NCI-H2107 treated with DMSO at 0.1 percent for 48 hours (cell line): Measurements from ENCODE around the gene TXNDC11.

ENCODE experiments used
- DNase-seq: peaks from one replicate; lab custom pipeline; 2025; ENCODE audit not compliant: unreplicated experiment; lab: John Stamatoyannopoulos, UW

TXNDC11 gene

DNA sequence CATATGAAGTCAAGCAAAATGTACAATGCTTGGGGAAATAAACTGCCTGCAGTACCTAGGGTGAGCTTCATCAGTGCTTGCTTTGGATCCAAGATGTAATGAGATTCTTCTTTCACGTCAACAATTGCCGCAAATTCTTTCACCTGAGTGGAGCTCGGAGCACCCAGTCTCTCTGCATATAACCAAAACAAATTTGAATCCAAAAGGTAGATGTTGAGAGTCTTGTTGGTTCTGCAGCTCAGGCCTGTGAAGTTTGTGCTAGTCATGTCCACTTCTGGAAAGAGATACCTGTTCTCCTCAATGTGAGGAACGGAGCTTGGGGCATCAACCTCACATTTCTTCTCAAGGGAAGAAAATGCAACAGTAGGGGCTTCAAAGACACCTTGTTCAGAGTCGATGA lies 51.4 kb downstream of the TXNDC11 start:
- DNase-seq: no peak

DNA sequence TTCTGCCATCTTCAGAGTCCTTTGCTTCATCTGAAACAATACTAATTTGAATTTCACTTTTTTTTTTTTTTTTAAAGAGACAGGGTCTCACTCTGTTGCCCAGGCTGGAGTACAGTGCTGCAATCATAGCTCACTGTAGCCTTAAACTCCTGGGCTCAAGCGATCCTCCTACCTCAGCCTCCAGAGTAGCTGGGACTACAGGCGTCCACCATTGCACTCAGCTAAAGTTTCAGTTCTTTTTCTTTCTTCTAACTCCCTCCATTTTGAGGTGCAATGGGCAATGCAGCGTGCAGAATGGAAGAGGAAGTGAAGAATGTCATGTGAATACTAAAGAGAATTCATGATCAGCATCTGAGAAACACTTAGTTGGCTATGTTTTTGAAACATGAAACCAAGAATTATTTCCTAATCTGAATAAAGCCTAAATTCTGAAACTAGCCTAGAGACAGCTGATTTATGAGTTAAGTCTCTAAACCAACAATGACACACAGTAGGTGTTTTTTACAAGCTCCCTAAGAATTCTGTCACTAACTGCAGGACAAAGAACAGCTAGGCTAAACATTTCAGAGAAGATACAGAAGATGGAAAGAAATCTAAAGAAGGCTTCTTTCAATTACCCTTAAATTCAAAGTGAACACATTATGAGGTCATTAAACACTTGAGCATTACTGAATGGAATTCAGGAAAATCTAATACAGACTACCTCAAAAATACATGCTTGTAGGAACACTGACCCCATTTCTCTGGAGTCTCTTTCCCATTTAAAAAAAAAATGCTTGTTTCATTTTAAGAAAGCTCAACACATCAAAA lies 53.4 kb downstream of the TXNDC11 start:
- DNase-seq: no peak

DNA sequence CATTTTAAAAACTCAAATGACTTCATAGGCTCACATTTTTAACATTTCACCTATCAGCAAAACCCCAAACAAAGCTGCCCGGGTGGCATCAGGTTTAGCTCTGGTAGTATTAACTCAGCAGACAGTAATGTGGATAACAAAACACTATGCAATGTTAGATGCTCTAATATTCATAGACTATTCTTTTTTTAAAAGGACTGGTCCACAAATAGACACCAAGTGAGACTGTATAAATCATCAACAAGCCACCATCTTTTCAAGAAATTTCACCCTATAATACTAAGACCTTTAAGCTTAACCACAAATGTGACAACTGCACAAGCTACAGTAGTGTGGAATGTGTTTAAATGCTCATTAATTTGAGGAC lies 54.2 kb downstream of the TXNDC11 start:
- no peak for DNase-seq

DNA sequence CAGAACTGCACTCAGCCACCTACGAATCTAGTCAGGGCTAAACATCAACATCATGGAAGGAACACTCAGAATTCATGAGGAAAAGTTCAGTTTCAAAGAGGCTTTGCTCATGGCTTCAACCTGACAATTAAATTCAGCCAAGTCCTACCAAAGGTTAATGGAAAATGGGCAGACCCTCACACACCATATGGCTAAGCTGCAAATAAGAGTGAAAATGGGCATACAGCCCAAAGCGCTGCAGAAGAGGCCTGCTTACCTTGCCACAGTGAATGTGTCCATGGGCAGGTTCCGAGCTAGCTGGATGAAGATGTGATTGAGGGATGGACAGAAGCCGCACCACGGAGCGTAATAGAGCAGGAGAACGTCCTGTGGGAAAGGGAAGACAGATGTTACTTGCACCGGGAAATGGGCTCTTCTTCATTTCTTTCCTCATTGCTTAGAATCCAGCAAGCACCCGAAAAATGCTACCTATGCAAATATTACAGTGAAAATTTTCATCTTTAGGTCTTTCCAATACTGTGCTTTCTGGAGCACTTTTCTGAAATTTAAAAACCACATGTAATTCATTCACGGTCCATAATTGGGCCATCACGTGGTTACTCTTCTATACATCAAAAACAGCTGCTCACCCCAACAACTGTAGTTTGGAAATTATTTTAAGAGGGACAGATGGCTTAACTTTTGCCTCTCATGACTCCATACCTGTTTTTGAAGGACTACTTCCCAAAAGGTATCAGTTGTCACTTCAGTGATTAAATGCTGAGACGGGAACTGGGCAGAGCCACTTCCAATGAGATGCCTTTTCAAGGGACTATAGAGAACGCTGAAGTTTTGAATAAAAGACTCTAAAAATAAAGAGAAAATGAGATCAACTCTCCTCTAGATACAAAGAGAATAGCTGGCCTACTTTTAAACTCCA lies 54.8 kb downstream of the TXNDC11 start:
- DNase-seq: peak; percentile 24

DNA sequence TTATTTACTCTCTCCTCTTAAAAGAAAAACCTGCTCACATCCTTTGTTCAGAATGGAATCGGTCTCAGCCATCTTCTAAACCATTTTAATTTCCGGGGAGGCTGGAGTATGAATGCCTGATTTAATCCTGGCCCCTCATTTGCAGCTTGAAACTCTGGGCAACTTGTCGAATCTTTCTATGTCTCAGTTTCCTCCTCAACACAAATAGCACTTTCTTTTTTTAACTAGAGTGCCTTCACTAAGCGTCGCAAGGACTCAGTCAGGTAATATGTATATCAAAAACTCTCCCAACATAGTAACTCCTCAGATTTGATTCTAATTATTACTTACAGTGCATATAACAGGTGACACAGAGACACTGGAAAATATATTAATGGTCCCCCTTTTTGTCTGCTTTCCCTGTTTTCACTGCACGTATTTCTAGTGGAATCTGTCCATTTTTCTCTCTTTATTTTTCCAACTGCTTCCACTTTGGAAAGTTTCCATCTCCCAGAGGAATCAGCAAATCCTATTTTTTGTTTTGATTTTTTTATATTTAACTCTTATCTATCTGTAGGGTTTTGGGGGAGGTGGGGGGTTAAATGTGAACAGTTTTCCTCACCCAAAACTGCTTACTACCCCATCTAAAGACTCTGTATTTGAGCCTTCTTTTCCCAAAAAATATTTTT lies 55.8 kb downstream of the TXNDC11 start:
- no peak for DNase-seq

DNA sequence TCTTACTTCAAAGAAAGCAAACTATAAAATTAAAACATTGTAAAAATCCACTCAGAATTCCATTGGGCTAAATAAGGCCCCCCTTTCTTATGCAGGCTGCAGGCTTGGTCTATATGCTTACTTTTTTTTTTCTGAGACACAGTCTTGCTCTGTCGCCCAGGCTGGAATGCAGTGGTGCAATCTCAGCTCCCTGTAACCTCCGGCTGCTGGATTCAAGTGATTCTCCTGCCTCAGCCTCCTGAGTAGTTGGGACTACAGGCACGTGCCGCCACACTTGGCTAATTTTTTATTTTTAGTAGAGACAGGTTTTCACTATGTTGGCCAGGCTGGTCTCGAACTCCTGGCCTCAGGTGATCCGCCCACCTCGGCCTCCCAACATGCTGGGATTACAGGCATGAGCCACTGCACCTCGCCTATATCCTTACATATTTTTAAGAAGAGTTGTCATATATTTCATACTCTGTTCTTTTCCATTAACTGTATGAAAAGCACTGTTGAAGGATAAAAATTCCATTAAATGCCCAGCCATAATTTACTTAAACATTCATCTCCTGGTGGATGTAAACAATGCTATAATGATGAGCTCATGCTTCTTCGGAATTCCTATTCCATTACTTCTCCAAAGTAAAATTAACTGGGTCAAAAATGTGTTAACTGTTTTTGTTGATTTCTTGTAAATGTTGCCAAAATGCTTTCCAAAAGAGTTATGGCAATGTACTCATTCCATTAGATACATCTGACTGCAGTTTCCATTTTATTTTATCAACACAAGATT lies 56.6 kb downstream of the TXNDC11 start:
- DNase-seq: no peak

DNA sequence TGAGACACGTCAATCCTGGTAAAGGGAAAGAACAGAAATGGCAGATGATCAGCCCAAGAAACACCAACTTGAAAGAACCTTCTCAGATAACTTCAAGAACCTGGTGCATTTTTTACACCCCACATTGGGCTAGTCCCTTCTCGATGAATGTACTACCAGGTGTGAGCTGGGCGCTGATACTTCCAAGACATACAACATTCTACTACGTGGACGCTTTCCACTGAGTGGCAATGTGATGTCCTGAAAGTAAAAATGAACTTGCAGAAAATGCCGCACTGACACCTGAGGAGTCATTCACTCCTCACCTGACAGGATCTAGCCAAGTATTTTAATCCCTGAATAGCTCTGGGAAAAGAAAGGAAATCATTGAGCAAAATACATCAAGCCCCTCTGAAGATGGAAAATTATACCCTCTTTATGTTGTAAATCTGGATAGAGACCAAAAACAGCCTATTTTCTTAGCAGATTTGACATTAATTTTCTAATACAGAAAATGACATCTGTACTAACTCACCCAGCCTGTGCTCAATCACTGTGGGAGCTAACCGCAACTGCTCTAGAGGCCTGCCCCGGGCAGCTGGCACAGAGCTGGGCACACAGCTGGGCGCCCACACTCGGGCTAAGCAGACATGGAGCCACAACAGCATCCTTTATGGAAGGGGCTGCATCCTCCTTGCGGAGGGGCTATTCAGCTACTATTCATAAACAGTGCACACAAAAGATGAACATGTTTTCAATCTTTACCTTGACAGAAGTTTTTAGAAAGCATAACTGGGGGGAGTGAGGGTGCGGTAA lies 58.2 kb downstream of the TXNDC11 start:
- DNase-seq: no peak

DNA sequence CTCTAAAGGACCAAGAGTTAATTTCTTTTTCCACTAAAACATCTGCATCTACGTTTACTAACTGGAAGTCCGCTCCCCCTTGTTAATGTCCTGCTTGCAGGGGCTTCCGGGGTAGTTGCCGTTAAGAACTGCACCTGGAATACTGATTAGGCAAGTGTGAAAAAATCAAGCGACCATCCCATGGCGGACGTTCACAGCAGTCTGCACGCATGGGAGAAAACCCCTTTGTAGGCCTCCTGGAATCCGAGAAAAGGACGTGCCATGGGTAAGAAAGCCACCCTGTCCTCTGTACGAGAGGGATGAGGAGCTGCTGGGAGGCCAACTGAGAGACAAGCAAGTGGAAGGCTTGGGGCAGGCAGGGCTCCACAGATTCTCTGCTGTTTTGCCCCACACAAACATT lies 59.5 kb downstream of the TXNDC11 start:
- DNase-seq: no peak

DNA sequence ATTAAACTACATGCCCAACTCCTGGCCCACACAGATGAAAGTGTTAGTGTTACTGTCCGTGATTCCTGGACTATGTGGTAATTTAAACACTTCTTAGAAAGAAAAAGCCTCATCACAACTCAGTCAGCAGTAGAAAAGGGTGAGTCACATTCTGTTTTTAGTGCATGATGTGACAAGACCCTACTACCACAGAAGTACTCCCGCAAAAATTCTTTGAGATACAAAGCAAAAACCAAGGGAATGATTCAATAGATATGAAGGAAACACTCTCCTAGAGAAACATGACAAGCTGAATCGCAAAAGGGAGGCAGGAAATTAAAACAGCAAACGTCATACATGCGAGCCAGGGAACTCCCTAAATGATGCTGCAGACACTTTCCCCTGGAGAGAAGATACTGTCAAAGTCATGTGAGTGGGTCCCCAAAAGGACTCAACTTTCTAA lies 60.0 kb downstream of the TXNDC11 start:
- no peak for DNase-seq

DNA sequence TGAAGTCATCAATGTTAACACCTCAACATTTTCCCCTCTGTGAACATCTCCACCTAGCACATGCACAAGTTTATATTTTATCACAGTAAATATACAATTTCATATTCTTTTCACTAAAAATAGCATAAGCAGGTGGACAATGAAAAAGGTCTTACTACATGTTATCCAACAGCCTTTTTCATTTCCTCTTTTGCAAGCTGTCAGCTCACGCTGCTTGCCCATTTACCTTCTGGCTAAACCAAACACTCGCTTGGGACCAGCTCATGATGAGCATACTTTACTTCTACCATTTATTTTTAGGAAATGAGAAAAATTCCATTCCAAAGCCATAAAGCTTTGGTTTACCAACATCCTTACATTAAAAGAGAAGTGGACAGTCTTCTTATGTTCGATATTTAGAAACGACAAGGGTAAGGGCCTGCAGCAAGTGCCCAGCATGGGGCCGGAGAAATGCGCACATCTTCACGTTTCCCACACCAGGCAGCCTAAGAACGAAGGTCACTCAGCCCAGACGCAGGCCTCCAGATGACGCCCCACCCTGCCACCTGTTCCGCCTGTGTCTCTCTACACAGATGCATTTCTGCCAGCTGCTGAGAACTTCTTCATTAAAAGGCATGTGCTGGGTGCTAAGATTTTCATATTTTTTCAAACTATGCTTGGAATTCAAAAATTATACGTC lies 60.5 kb downstream of the TXNDC11 start:
- DNase-seq: no peak

DNA sequence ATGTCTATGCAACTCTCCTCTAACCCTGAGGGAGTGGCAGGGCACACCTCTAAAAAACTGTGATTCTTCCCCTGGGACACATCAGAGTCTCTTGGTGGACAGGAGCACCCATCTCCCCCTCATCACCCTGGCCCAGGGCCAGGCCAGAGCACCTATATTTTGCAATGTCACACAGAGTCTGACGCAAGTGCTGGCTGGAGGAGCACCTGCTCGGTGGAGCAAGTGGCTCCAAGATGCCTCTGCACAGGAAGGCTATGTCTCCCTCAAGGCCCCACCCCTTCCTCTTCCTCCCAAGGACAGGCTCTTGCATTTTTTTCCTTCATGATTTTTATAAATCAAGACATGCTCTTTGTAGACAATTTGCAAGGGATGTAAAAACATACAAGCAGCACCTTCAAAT lies 61.1 kb downstream of the TXNDC11 start:
- DNase-seq: no peak

DNA sequence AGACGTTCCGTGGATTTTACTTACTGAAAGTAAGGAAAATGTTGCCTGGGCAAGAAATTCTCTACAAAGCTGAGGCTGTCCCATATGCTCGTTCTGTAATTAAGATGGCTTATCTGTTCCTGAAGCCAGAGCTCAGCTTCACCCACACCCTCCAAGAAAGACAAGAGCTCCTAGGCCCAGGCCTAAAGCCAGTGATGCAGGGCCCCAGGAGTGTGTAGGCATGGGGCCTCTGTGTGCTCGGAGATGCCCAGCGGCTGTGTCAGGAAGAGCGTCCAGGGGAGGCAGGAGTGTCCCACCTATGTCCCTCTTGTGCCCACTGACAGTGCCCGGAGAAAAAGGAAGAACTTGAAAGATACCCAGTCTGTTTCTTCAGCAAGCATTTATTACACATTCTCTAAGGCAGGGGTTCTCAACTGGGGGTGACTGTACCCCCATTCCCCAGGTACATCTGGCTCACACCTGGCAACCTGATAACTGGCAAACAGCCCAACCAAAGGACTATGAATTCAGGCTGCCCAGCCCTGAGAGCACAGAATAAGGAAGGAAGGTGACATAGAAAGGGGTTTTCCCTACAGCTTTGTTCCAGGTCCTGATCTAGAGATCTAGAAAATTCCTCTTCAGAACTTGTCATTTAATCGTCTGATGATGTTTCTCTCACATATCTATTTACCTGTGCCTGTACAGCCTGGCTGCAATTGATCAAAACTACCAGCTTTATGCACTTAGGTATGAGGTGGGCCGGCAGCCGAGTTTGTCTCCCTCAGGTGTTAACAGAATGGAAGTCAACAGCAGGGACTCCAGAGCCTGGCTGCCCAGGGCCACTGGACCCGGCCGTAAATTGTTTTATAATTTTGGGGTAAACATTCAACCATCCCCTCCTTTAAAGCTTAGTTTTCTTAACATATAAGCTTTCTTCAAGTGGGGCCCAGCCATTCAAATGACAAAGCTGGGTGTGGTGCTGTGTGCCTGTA lies 62.4 kb downstream of the TXNDC11 start:
- DNase-seq: no peak

DNA sequence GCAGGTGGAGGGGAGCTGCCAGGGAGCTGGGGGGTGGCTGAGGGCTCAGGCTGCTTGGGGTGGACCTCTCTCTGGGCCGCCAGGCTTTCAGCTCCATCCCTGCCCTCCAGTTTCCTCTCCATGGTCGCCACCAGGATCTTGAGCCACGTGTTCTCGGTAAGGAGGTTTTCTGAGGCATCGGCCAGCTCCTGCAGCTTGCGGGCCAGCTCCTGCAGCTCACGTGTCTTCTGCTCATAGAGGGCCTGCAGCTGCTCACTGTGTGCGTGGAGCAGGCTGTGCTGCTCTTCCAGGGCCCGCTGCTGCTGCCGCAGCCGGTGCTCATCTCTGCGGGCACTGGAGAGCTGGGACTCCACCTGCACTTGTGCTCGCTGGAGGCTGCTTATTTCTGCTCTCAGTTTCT lies 63.4 kb downstream of the TXNDC11 start:
- no peak for DNase-seq

DNA sequence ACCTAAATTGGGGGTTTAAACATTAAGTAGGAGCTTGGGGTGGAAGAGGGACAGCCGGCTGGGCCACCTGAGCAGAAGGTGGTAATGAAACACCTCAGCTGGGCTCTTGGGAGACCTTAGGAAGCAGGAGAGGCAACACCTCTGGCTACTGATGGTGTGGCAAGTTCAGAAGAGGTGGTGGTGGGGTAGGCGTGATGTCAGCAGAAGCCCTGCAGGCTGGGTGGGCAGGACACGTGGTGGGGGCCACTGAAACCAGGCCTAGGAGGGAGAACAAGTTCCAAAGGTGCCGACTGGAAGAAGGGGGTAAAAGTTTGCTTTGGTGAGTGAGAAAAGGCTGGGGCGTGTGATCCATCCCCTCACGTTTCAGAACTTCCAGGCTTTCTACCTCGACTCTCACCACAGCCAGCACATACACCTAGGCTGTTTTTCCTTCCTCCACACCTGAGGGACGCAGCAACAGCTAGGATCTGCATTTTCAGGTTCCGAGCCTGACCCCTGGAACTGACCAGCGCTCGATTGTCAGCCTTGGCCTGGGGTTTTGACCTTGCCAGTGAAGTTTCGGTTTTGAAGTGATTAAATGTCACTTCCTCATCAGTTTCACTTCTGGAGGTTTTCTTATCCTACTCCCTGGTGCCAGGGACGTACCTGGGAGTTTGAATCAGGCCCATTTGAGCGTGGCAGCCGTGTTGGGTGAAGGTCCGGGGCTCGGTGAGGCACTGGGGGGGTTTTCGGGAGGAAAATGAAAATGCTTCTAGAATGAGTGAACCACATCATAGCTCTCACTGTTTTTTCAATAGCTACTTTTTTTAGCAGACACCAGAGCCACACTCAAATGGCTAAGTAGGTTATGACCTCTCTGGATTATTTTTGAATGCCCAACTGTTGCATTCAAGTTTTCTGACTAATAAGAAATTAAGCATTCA lies 64.4 kb downstream of the TXNDC11 start:
- no peak for DNase-seq

DNA sequence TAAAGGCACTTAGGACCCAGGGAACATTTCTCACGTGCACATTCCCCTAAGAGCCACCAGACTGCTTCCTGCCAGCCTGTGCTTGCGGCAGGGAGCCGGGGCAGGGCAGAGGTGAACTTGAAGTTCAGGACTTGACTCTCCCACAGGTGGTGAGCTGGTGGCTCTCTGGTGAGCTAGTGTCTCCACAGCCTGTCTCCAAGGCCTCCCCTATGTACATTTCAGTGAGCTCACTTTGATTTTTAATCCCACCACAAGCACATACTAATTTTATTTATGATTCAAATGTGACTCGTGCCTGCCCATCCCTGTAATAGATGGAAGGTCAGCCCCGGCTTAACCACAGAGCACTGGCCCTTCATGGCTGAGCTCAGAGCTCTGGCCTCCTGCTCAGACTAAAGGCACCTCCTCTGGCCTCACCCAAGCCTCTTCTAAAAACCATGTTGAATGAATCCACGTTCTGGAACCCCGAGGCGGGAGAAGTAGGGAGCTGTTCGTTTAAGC lies 65.2 kb downstream of the TXNDC11 start:
- no peak for DNase-seq

DNA sequence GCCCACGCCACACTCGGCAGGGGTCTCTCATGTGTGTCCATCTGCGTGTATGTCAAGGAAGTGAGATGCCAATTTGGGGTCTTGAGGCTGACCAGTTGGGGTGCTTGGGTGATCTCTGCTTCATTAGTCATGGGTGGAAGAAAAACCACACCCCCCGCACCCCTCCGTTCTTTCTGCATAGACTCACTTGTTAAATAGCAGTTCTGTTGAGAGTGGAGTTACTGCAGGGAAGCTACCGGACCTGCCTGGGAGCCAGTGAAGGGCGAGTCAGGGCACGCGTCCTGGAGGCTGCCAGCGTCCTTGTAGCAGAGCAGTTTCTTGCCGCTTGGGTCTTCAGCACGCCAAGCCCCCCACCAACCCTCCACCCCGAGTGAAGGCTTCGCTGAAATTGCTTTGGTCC lies 65.9 kb downstream of the TXNDC11 start:
- DNase-seq: no peak
